Ascending aorta (tissue), 2 donors: ENCODE results near the gene ARL2. TPM values are rescaled to one million over a fixed set of nuclear protein-coding genes. Genes with fewer than 3 reads are reported as not detected.

ENCODE experiments used
- DNase-seq, 2 donors: peaks; one replicate each; pipeline ENCODE4 v3.0.0-alpha.2; 2019; ENCODE audit warnings: low spot score in 2 of 2
- H3K27ac ChIP-seq, 2 donors: fragments of 200-600 bp; sonication (generic); one replicate each; pipeline ENCODE4 v1.5.1; 2016 to 2017; ENCODE audit warnings: mild to moderate bottlenecking in 1 of 2
- H3K27me3 ChIP-seq: fragments of 200-600 bp; sonication (generic); one replicate; pipeline ENCODE4 v1.5.1; 2017
- H3K36me3 ChIP-seq, 2 donors: fragments of 200-600 bp; sonication (generic); one replicate each; pipeline ENCODE4 v1.5.1; 2016
- H3K4me1 ChIP-seq, 2 donors: fragments of 200-600 bp; sonication (generic); one replicate each; pipeline ENCODE4 v1.5.1; 2016 to 2017; ENCODE audit warnings: mild to moderate bottlenecking in 1 of 2
- H3K4me3 ChIP-seq, 2 donors: fragments of 200-600 bp; sonication (generic); one replicate each; pipeline ENCODE4 v1.5.1; 2016 to 2017; ENCODE audit warnings: mild to moderate bottlenecking in 1 of 2
- H3K9me3 ChIP-seq, 2 donors: fragments of 200-600 bp; sonication (generic); one replicate each; pipeline ENCODE4 v1.5.1; 2016
- intact Hi-C: fragments of 100-400 bp; cut with DNase I; formaldehyde crosslinking; loops from one replicate; pipeline ENCODE4 v1.15.1; 2023
- total RNA-seq: library from RNA; depleted of rRNA; stranded (reverse); fragments of >200 nt; gene quantifications from one replicate; pipeline ENCODE4 v1.1.0, GENCODE V29; 2016
- TF ChIP-seq, protein P1 (sequence below), 3 experiments: fragments of 200-600 bp in 2 of 3; fragments of 450-650 bp in 1 of 3; sonication (generic) in 2 of 3; IDR thresholded peaks; one replicate each; pipeline ENCODE4 v1.5.1; 2016 to 2019; ENCODE audit warnings: antibody characterized with exemption in 3 of 3, mild to moderate bottlenecking in 1 of 3, moderate library complexity in 1 of 3

ARL2 gene
- total RNA-seq, 1 donor from 2014 or later: 187 TPM

- intact Hi-C loops: no loop called here
- H3K4me3 ChIP-seq: no peak overlapping the region
- TF ChIP-seq, protein P1, sequence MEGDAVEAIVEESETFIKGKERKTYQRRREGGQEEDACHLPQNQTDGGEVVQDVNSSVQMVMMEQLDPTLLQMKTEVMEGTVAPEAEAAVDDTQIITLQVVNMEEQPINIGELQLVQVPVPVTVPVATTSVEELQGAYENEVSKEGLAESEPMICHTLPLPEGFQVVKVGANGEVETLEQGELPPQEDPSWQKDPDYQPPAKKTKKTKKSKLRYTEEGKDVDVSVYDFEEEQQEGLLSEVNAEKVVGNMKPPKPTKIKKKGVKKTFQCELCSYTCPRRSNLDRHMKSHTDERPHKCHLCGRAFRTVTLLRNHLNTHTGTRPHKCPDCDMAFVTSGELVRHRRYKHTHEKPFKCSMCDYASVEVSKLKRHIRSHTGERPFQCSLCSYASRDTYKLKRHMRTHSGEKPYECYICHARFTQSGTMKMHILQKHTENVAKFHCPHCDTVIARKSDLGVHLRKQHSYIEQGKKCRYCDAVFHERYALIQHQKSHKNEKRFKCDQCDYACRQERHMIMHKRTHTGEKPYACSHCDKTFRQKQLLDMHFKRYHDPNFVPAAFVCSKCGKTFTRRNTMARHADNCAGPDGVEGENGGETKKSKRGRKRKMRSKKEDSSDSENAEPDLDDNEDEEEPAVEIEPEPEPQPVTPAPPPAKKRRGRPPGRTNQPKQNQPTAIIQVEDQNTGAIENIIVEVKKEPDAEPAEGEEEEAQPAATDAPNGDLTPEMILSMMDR (IDR thresholded peaks at IDR 0.05): no peak
- H3K27me3 ChIP-seq: no peaks in the 10 kb centered on the region
- DNase-seq: no peak
- H3K4me1 ChIP-seq: no peaks in the 10 kb centered on the region
- no peaks in the 10 kb centered on the region for H3K36me3 ChIP-seq
- H3K27ac ChIP-seq: no peak overlapping the region
- no peaks in the 10 kb centered on the region for H3K9me3 ChIP-seq
These were observed 47.0 kb downstream of the ARL2 start for GRCh38 chr11:65060913-65061408.

DNA sequence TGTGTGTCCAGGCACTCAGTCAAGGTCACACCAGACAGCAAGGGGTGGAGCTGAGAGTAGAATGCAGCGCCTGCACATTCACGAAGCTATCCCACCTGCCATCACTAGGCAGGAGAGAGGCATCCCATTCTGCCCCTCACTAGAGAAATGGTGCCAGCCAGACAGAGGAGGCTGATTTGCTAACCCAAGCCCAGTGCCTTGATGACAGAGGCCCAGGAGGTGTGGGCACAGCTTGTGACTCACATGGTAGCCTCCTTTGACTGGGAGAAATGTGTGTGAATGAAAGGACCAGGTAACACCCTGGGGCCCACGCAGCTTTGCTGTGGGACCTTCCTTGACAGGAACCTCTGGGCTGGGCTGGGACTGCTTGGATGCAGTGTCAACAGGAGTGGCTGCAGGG, 49.6 kb downstream of the ARL2 start:
- H3K9me3 ChIP-seq: no peaks in the 10 kb centered on the region
- H3K4me3 ChIP-seq: no peak overlapping the region
- H3K27ac ChIP-seq: no peak overlapping the region
- intact Hi-C loops: no loop called here
- no peaks in the 10 kb centered on the region for H3K27me3 ChIP-seq
- TF ChIP-seq, protein P1 (IDR thresholded peaks at IDR 0.05): no peak
- H3K36me3 ChIP-seq: no peaks in the 10 kb centered on the region
- no peaks in the 10 kb centered on the region for H3K4me1 ChIP-seq
- DNase-seq: no peak

DNA sequence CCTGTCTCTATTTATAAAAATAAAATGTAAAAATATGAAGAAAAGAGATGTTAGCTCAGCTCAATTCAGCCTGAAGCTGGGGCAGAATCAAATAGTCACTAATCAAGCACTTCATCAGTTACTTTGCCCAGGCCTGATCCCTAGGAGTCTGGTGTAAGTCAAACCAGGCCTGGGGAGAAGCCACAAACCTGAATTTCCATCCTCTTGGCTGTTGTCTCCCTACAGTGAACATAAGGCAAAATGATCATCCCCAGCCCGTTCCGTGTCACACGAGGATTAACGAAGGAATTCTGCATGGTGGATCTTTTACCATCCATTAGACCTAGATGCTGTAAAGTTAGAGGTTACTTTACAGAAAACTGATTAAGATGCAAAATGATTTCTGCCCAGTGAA, 50.9 kb downstream of the ARL2 start:
- no peaks in the 10 kb centered on the region for H3K9me3 ChIP-seq
- DNase-seq: no peak
- intact Hi-C loops: no loop called here
- H3K4me3 ChIP-seq: no peak overlapping the region
- no peaks in the 10 kb centered on the region for H3K27me3 ChIP-seq
- TF ChIP-seq, protein P1 (IDR thresholded peaks at IDR 0.05): no peak
- H3K27ac ChIP-seq: no peak overlapping the region
- no peaks in the 10 kb centered on the region for H3K4me1 ChIP-seq
- H3K36me3 ChIP-seq: no peaks in the 10 kb centered on the region

GRCh38 chr11:65065851-65066250, 51.9 kb downstream of the ARL2 start:
- no peak overlapping the region for H3K4me3 ChIP-seq
- no peak overlapping the region for H3K27ac ChIP-seq
- no peaks in the 10 kb centered on the region for H3K9me3 ChIP-seq
- H3K36me3 ChIP-seq: no peaks in the 10 kb centered on the region
- intact Hi-C loops: no loop called here
- no peaks in the 10 kb centered on the region for H3K4me1 ChIP-seq
- no peak for DNase-seq
- TF ChIP-seq, protein P1 (IDR thresholded peaks at IDR 0.05): no peak
- no peaks in the 10 kb centered on the region for H3K27me3 ChIP-seq

DNA sequence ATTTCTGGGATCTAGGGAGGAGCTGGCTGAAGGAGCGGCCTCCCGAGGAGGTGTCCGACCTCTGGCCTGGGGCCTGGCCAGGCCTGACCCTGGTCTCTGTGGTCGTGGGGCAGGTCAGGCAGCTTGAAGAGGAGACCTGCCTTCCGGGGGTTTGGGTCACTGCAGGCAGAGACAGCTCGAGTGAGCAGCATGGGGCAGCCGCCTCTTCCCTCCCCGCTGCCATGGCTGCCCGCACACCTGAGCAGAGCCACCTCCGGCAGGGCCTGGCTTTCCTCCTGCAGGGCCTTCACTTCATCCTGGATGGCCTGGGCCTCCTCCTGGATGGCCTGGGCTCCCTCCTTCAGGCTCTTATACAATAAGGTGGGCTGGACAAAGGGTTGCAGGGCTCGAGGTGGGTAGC, 52.4 kb downstream of the ARL2 start:
- TF ChIP-seq, protein P1 (IDR thresholded peaks at IDR 0.05): no peak
- H3K9me3 ChIP-seq: no peaks in the 10 kb centered on the region
- no peak for DNase-seq
- no peak overlapping the region for H3K27ac ChIP-seq
- H3K27me3 ChIP-seq: no peaks in the 10 kb centered on the region
- no peaks in the 10 kb centered on the region for H3K36me3 ChIP-seq
- intact Hi-C loops: no loop called here
- no peaks in the 10 kb centered on the region for H3K4me1 ChIP-seq
- no peak overlapping the region for H3K4me3 ChIP-seq

DNA sequence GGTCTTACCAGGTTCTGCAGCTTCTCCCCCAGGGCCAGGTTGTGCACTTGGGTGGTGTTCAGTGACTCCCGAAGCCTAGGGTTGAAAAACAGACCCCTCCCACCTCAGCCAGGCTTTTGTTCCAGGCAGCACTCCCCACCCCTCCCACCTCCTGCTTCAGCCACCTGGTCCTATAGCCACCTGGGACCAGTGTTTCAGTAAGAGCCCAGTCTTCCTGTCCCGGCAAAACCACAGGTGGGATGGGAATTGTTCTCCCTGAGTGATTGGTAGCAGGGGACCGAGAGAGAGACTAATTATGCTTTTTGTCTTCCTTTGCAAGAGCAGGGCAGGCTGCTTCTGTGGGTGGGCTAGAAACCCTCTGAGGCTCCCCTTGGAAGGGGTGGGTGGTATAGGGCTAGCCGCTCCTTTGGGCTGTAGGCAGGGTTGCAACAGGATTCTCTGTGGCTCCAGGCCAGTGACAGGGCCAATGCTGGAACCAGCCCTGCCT, 52.9 kb downstream of the ARL2 start:
- H3K27ac ChIP-seq: no peak overlapping the region
- no peaks in the 10 kb centered on the region for H3K9me3 ChIP-seq
- TF ChIP-seq, protein P1 (IDR thresholded peaks at IDR 0.05): no peak
- H3K27me3 ChIP-seq: no peaks in the 10 kb centered on the region
- no peak overlapping the region for H3K4me3 ChIP-seq
- H3K4me1 ChIP-seq: no peaks in the 10 kb centered on the region
- DNase-seq: no peak
- intact Hi-C loops: no loop called here
- no peaks in the 10 kb centered on the region for H3K36me3 ChIP-seq
